SK-N-SH (cell line): ENCODE measurements around the gene C10orf67. TPM values are rescaled to one million over a fixed set of nuclear protein-coding genes. Genes with fewer than 3 reads are reported as not detected.

Experiments used
- CTCF ChIA-PET: fragments of 300-600, 350-600 bp; formaldehyde crosslinking; extraction: SDS; loops from one replicate; lab custom pipeline; 2021; lab: Yijun Ruan, JAX
- POLR2A ChIA-PET: fragments of 350-600 bp; sonication (Branson Sonifier 250); formaldehyde crosslinking; extraction: SDS; loops from one replicate; lab custom pipeline; 2020; ENCODE audit warnings: antibody characterized with exemption, inconsistent platforms; lab: Yijun Ruan, JAX
- DNase-seq: peaks from one replicate; pipeline ENCODE4 v3.0.0; 2012
- H2AFZ ChIP-seq: fragments of 200-600 bp; sonication (generic); 2 replicates; pipeline ENCODE4 v1.8.1; 2016; ENCODE audit warnings: antibody characterized with exemption, mild to moderate bottlenecking, low read depth
- H3F3A ChIP-seq: fragments of 200-600 bp; sonication (generic); replicated peaks from 2 replicates; pipeline ENCODE3; 2016; ENCODE audit warnings: antibody characterized with exemption, mild to moderate bottlenecking; ENCODE audit not compliant: insufficient read depth
- H3K27ac ChIP-seq, 2 experiments: fragments of 200-500 bp in 1 of 2; fragments of 200-600 bp in 1 of 2; sonication (Bioruptor generic) in 1 of 2; sonication (generic), shearing (Covaris generic) in 1 of 2; 2 replicates each; pipeline versions ENCODE4 v1.5.1 to v1.6.1; 2014 to 2016; ENCODE audit warnings: low read depth in 2 of 2, inconsistent platforms in 1 of 2, low read length in 1 of 2, mild to moderate bottlenecking in 1 of 2, mixed read lengths in 1 of 2
- H3K27me3 ChIP-seq: fragments of 200-600 bp; sonication (generic), shearing (Covaris generic); 2 replicates; pipeline ENCODE4 v1.6.1; 2016; ENCODE audit warnings: mixed run types; ENCODE audit not compliant: insufficient read depth
- H3K36me3 ChIP-seq, 2 experiments: fragments of 200-500 bp in 1 of 2; fragments of 200-600 bp in 1 of 2; sonication (Bioruptor generic) in 1 of 2; sonication (generic) in 1 of 2; replicated peaks in 1 of 2; 2 replicates each; pipeline versions ENCODE3 to v1.5.1; 2014 to 2016; ENCODE audit warnings: low read length in 1 of 2, mild to moderate bottlenecking in 1 of 2; ENCODE audit not compliant: insufficient read depth in 2 of 2, control insufficient read depth in 1 of 2
- H3K4me1 ChIP-seq, 2 experiments: fragments of 200-500 bp in 1 of 2; fragments of 200-600 bp in 1 of 2; sonication (Bioruptor generic) in 1 of 2; sonication (generic), shearing (Covaris generic) in 1 of 2; 2 replicates each; pipeline versions ENCODE4 v1.5.1 to v1.6.1; 2014 to 2016; ENCODE audit warnings: low read depth in 1 of 2, low read length in 1 of 2, mixed run types in 1 of 2; ENCODE audit not compliant: insufficient read depth in 2 of 2, control insufficient read depth in 1 of 2
- H3K4me2 ChIP-seq: fragments of 200-600 bp; sonication (generic), shearing (Covaris generic); 2 replicates; pipeline ENCODE4 v1.6.1; 2017; ENCODE audit warnings: mixed run types
- H3K4me3 ChIP-seq, 2 experiments: fragments of 200-500 bp in 1 of 2; fragments of 200-600 bp in 1 of 2; sonication (Bioruptor generic) in 1 of 2; sonication (generic), shearing (Covaris generic) in 1 of 2; 2 replicates each; pipeline versions ENCODE4 v1.5.1 to v1.8.1; 2014 to 2016; ENCODE audit warnings: low read depth in 2 of 2, inconsistent platforms in 1 of 2, low read length in 1 of 2, mild to moderate bottlenecking in 1 of 2, mixed read lengths in 1 of 2, moderate library complexity in 1 of 2
- H3K79me2 ChIP-seq: fragments of 200-600 bp; sonication (generic); 2 replicates; pipeline ENCODE4 v1.8.1; 2017; ENCODE audit warnings: mild to moderate bottlenecking; ENCODE audit not compliant: insufficient read depth
- H3K9ac ChIP-seq: fragments of 200-600 bp; sonication (generic); 2 replicates; pipeline ENCODE4 v1.6.1; 2017; ENCODE audit warnings: mixed run types
- H3K9me2 ChIP-seq: fragments of 200-600 bp; sonication (generic); 2 replicates; pipeline ENCODE4 v1.6.1; 2017; ENCODE audit warnings: mixed run types
- H3K9me3 ChIP-seq: fragments of 200-600 bp; sonication (generic); 2 replicates; pipeline ENCODE4 v1.6.1; 2017; ENCODE audit warnings: mixed run types, mild to moderate bottlenecking, moderate library complexity
- H4K20me1 ChIP-seq: fragments of 200-600 bp; sonication (generic); 2 replicates; pipeline ENCODE4 v1.6.1; 2017; ENCODE audit warnings: mild to moderate bottlenecking, mixed run types; ENCODE audit not compliant: insufficient read depth
- CTCF ChIP-seq: fragments of 200-600 bp; sonication (generic); IDR thresholded peaks from 2 replicates; pipeline ENCODE4 v1.6.1; 2017; ENCODE audit warnings: antibody characterized with exemption, mild to moderate bottlenecking, moderate library complexity
- EP300 ChIP-seq, 2 experiments: IDR thresholded peaks; 2 replicates each; pipeline versions ENCODE4 v1.4.0 to v1.6.1; 2012; ENCODE audit warnings: borderline replicate concordance in 1 of 2, low read depth in 1 of 2, low read length in 1 of 2
- FOSL2 ChIP-seq: IDR thresholded peaks from 2 replicates; pipeline ENCODE4 v1.4.0; 2012; ENCODE audit warnings: low read depth, mild to moderate bottlenecking, moderate library complexity, borderline replicate concordance
- FOXJ3 ChIP-seq: sonication (generic); formaldehyde crosslinking; IDR thresholded peaks from 2 replicates; pipeline ENCODE4 v1.5.1; 2020; ENCODE audit warnings: mild to moderate bottlenecking, missing genetic modification reagents
- GATA2 ChIP-seq: sonication (generic); formaldehyde crosslinking; IDR thresholded peaks from 2 replicates; pipeline ENCODE4 v1.5.0; 2020; ENCODE audit warnings: mild to moderate bottlenecking, missing genetic modification reagents
- IRF3 ChIP-seq: fragments of 150-350 bp; IDR thresholded peaks from 2 replicates; pipeline ENCODE4 v1.6.1; 2016; ENCODE audit warnings: mild to moderate bottlenecking, low read depth, low read length
- MEF2A ChIP-seq: IDR thresholded peaks from 2 replicates; pipeline ENCODE4 v1.4.0; 2012; ENCODE audit warnings: low read depth, borderline replicate concordance
- PBX3 ChIP-seq: IDR thresholded peaks from 2 replicates; pipeline ENCODE4; 2012
- POLR2AphosphoS5 ChIP-seq: IDR thresholded peaks from 2 replicates; pipeline ENCODE4 v1.6.1; 2012; ENCODE audit warnings: low read depth, low read length
- RCOR1 ChIP-seq: fragments of 150-350 bp; IDR thresholded peaks from 2 replicates; pipeline ENCODE4 v1.6.1; 2017; ENCODE audit warnings: antibody characterized with exemption, low read length
- SMC3 ChIP-seq: IDR thresholded peaks from 2 replicates; pipeline ENCODE4 v1.6.1; 2012; ENCODE audit warnings: low read depth, low read length, improper control_type of control experiment
- TAF1 ChIP-seq: IDR thresholded peaks from 2 replicates; pipeline ENCODE4 v1.6.1; 2012; ENCODE audit warnings: low read depth, mild to moderate bottlenecking, low read length, moderate library complexity, borderline replicate concordance
- TEAD4 ChIP-seq: IDR thresholded peaks from 2 replicates; pipeline ENCODE4 v1.4.0; 2012; ENCODE audit warnings: mild to moderate bottlenecking, borderline replicate concordance; ENCODE audit not compliant: insufficient read depth
- USF1 ChIP-seq: IDR thresholded peaks from 2 replicates; pipeline ENCODE4 v1.4.0; 2012; ENCODE audit warnings: low read depth, borderline replicate concordance
- USF2 ChIP-seq: fragments of 150-350 bp; IDR thresholded peaks from 2 replicates; pipeline ENCODE4 v1.6.1; 2017; ENCODE audit warnings: antibody characterized with exemption, low read length, low read depth, borderline replicate concordance
- YY1 ChIP-seq: IDR thresholded peaks from 2 replicates; pipeline ENCODE4 v1.4.0; 2012; ENCODE audit warnings: low read depth, mild to moderate bottlenecking
- WGBS: methylation state at CpG from one replicate; pipeline ENCODE4 v1.1.6; 2017; ENCODE audit warnings: low lambda C conversion rate; 5-methylcytosine and 5-hydroxymethylcytosine counted together
- polyA plus RNA-seq, 3 experiments: library from polyadenylated mRNA; depleted of rRNA; stranded (reverse); fragments of >200 nt; gene quantifications; 2 replicates each; pipeline ENCODE4 v1.2.3, GENCODE V29; 2012

Gene C10orf67
- polyA plus RNA-seq, 1 of the 3 experiments (the other 2 are of a cell fraction) = 0.97 TPM

DNA sequence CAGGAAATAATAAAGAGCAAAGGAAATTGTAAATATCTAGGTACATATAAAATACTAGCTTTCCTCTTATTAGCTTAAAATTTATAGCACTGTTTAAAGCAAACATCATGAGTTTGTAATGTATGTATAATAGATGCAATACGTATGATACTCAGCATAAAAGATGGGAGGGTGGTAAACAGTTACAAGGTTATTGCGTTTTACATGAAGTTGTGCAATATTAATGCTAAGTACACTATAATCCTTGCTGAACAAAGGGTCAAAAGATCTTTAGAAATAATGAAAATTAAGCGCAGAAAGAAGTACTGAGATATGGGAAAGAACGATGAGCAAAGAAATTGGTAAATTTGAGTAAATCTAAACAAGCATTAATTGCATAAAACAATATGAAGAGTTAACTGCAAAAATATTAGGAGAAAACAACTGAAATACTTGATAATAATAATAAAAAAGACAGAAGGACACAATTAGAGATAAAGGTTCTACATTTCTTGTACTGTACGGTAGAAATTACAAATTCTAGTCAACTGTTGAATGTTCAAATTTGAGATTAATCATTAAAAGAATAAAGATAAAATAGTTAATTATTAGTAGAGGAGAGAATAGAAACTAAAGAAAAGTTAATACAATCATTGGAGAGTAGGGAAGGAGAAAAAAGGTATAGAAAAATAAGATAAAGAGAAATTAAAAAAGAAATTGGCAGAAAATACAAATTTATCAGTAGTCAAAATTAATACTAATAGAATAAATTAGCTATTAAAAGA, 17.9 kb downstream of the C10orf67 start:
- Histone ChIP-seq H3K36me3 (peaks cover 0 to 8% of the 10 kb centered on the region in 2 experiments), H3K4me3 (no peak overlapping the region), H4K20me1 (no peaks in the 10 kb centered on the region), H3K9me2 (no peaks in the 10 kb centered on the region), H2AFZ (no peak overlapping the region), H3K4me1 (peaks cover 0 to 14% of the 10 kb centered on the region in 2 experiments; a peak in 1 of 4 replicates), H3K79me2 (no peaks in the 10 kb centered on the region), H3K9me3 (no peaks in the 10 kb centered on the region), H3F3A (peaks cover 11% of the 10 kb centered on the region), H3K27ac (no peak overlapping the region), H3K9ac (no peak overlapping the region), H3K27me3 (no peaks in the 10 kb centered on the region), H3K4me2 (no peak overlapping the region)
- POLR2A ChIA-PET = no interaction called here
- TF ChIP-seq USF2 (no peak), USF1 (no peak), RCOR1 (no peak), FOXJ3 (CRISPR knock-in tag) (no peak)
- CTCF ChIA-PET = interaction anchor here (0.8 to 2.0 kb wide), 2 partner anchors 12 to 169 kb away, joined by 4 to 8 read pairs; no protein-coding TSS in a partner anchor
- 89% methylated on average over 5 of the region's 5 CpGs for WGBS
- DNase-seq = no peak

DNA sequence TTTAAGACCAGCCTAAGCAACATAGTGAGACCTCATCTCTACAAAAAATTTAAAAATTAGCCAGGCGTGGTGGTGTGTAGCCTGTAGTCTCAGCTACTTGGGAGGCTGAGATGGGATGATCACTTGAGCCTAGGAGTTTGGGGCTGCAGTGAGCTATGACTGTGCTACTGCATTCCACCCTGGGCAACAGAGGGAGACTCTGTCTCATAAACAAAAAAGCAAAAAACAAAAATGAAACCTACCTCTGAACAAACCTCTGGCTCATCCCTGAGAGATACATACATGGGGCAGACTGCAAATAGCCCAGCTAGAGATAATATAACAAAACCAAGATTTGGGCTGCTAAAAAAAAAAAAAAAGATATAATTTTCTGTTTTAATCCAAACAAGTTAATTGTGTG, 19.5 kb downstream of the C10orf67 start:
- Histone ChIP-seq H2AFZ (no peak overlapping the region), H3K36me3 (peaks cover 0 to 8% of the 10 kb centered on the region in 2 experiments), H3K4me1 (peaks cover 0 to 14% of the 10 kb centered on the region in 2 experiments; a peak in 1 of 4 replicates), H3K79me2 (no peaks in the 10 kb centered on the region), H3K9ac (no peak overlapping the region), H3K4me2 (no peak overlapping the region), H3K27me3 (no peaks in the 10 kb centered on the region), H3K9me3 (no peaks in the 10 kb centered on the region), H3K27ac (no peak overlapping the region), H3K4me3 (no peak overlapping the region), H4K20me1 (no peaks in the 10 kb centered on the region), H3F3A (peaks cover 11% of the 10 kb centered on the region), H3K9me2 (no peaks in the 10 kb centered on the region)
- TF ChIP-seq CTCF (no peak), PBX3 (no peak), EP300 (IDR thresholded peaks at IDR 0.05; ENCODE audit: borderline replicate concordance in 1 of 2, low read depth in 1 of 2, low read length in 1 of 2) (no peak), TEAD4 (no peak), RCOR1 (no peak), POLR2AphosphoS5 (no peak), FOSL2 (no peak), MEF2A (no peak), YY1 (no peak), TAF1 (no peak), IRF3 (no peak), SMC3 (no peak), GATA2 (CRISPR knock-in tag) (no peak)
- ChIA-PET CTCF (interaction anchor here (1.2 kb wide), 1 partner anchor 31 kb away, joined by 3 read pairs; no protein-coding TSS in a partner anchor), POLR2A (no interaction called here)
- no peak for DNase-seq
- 62% methylated on average over 1 of the region's 1 CpG for WGBS
